Breast epithelium (tissue), 3 donors: Measurements from ENCODE around the gene OSTM1.

ENCODE experiments used
- CTCF ChIP-seq, 3 donors: fragments of 450-650 bp; IDR thresholded peaks; one replicate each; pipeline ENCODE4 v1.5.1; 2016 to 2017; ENCODE audit warnings: antibody characterized with exemption in 3 of 3, mild to moderate bottlenecking in 3 of 3, moderate library complexity in 3 of 3
- POLR2A ChIP-seq: fragments of 450-650 bp; IDR thresholded peaks from one replicate; pipeline ENCODE4 v1.6.1; 2016; ENCODE audit warnings: antibody characterized with exemption, mild to moderate bottlenecking, moderate library complexity
- POLR2AphosphoS5 ChIP-seq, 3 donors: sonication (generic); formaldehyde crosslinking; IDR thresholded peaks; one replicate each; pipeline ENCODE4 v1.6.1; 2017; ENCODE audit warnings: antibody characterized with exemption in 3 of 3

- TF ChIP-seq CTCF (IDR thresholded peaks at IDR 0.05): no peak
- no peak for TF ChIP-seq POLR2A
- TF ChIP-seq POLR2AphosphoS5 (IDR thresholded peaks at IDR 0.05): no peak
Measured at GRCh38 chr6:108052706-108053105, 21.8 kb downstream of the OSTM1 start.
